NCI-H1417 treated with DMSO at 0.1 percent for 48 hours (cell line): ENCODE data around the gene SHISAL1.
"Not testable (repeated sequence)": the region's sequence is repeated elsewhere in the genome, so short reads cannot be mapped to it uniquely, and the experiment has no call there.

Source experiments
- DNase-seq: peaks from one replicate; lab custom pipeline; 2025; lab: John Stamatoyannopoulos, UW

Gene SHISAL1

DNA sequence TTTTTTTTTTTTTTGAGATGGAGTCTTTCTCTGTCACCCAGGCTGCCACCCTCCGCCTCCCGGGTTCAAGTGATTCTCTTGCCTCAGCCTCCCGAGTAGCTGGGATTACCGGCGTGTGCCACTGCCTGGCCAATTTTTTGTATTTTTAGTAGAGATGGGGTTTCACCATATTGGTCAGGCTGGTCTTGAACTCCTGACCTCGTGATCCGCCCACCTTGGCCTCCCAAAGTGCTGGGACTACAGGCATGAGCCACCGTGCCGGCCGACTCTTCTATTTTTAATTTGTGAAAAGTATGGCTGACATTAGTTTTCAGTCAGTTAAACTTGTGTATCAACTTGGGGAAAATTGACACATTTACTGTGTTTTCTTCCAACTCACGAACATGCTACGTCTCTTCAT lies 78.4 kb downstream of the SHISAL1 start:
- DNase-seq, result not testable (repeated sequence)

DNA sequence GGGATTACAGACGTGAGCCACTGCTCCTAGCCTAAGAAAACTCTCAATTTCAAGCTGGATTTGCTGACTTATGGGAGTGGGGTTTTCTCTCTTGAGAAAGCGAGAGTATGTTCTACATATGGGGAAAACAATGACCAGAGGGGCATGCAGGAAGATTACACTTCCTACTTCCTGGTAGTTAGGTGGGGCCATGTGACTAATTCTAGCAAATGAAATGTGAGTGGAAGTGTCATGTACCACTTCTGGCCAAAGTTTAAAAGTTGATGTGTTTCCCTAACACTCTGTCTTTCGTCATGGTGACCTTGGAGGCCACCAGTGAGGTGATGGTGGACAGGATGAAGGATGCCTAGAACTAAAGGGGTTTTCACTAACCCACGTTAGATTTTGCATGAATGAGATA lies 81.5 kb downstream of the SHISAL1 start:
- DNase-seq, result no peak

DNA sequence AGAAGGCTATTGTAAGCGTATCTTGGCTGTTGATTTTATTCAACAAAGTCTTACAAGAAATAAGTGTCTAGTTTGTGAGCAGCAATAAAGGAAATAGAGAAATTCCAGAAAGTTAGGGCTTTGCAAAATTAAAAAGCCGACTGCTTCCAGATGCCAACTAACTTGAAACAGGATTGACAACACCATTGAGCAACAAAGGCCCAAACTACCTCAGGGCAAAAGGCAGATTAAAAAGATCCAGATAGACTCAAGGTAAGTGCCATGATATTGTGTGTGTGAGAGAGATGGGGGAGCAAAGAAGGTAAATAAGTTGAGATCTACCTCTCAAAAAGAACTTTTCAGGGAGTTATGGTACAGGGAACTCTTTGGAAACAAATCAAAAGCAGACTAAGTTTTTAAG lies 82.9 kb downstream of the SHISAL1 start:
- no peak for DNase-seq

DNA sequence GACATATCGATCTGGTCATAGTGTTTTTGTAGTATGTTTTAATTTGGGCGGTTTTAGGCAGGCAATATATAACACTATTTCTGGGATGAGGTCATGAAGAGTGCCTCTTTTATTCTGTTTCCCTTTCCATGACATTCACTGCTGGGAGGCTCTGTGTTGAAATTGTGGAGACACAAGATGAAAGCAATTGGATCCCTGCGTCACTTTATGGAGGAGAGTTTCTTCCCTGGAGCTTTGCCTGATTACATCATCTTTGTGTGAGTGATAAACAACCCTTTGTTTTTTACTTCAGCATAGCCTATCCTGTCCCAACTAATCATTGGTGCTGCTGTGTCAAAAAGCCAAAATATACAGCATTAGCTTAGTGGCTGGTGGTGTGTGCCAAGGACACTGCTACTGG lies 83.4 kb downstream of the SHISAL1 start:
- no peak for DNase-seq

DNA sequence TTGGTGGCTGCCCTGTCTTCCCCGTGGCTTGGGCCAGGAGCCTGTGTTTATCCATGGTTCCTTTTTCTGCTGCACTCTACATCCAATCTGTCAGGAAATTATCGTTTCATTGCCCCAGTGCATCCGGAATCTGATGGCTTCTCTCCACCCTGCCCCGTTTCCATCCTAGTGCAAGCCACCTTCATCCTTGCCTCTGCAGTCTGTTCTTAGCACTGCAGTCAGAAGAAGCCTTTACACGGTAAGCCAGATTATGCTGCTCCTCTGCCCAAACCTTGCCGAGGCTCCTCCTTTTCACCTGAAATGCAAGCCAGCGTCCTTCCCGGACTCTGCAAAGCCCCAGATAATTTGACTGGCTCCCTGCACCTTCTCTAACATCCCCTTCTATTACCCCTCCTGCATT lies 86.9 kb downstream of the SHISAL1 start:
- DNase-seq, result no peak

DNA sequence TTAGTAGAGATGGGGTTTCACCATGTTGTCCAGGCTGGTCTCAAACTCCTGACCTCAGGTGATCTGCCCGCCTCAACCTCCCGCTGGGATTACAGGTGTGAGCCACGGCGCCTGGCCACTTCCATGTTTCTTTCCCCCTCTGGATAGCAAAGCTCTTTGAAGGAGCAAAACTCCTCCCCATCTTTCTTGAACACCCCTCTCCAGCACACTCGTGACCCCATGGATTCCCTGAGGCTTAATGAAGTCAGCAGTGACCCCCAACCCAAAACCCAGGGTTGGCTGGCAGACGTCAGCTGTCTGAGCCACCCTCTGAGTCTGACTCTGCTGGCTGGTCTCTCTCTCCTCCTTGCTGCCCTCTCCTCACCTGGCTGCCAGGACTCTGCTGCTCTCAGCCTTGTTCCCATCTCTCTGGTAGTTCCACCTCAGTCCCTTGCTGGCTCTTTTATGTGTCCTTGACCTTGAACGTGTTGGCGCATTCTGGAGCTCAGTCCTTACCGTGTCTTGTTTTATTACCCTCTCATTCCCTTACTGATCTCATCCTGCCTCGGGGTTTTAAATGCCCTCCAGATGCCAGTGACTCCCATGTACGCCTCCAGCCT lies 87.6 kb downstream of the SHISAL1 start:
- no peak for DNase-seq

DNA sequence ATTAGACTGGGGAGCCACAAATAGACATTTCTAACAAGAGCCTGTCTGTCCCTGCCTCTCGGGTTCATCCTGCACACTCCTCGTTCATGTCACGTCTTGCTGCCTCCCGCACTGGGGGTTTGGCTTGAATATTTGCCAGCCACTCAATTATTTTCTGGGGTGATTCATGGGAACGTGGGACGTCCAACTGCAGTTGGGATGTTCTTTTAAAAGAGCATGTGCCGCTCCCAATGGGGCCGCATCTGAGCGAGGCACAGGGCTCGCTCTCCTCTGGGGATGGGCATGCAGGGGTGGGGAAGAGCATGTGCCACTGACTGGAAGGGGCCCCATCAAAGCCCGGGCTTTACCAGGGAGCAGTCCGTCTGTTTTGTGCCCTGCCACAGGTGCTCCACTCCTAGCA lies 88.6 kb downstream of the SHISAL1 start:
- no peak for DNase-seq

DNA sequence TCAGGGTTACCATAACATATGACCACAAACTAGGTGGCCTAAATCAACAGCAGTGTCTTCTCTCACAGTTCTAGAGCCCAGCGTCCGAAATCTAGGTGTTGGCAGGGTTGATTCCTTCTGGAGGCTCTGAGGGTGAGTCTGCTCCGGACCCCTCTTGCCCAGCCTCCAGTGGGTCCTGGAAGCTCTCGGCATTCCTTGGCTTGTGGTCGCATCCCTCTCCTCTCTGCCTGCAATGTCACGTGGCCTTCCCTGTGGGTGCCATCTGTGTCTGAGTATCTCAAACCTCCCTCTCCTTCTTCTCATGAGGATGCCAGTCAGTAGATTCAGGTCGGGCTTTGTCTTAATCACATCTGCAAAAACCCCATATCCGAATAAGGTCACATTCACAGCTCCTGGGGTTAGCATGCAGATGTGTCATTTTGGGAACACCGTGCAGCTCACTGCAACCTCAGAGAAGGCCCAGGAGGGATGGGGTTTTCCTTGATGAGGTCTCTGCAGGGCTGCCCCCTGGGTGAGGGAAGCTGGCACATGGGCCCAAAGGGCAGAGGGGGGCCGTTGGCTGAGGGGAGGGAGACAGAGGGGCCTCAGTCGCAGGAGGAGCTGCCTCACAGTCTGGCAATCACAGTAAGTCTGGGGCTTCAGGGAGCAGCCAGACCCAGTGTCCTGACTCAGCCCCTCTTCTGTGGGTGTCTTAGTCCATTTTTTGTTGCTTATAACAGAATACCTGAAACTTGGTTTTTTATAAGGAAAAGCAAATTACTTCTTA lies 90.9 kb downstream of the SHISAL1 start:
- no peak for DNase-seq

DNA sequence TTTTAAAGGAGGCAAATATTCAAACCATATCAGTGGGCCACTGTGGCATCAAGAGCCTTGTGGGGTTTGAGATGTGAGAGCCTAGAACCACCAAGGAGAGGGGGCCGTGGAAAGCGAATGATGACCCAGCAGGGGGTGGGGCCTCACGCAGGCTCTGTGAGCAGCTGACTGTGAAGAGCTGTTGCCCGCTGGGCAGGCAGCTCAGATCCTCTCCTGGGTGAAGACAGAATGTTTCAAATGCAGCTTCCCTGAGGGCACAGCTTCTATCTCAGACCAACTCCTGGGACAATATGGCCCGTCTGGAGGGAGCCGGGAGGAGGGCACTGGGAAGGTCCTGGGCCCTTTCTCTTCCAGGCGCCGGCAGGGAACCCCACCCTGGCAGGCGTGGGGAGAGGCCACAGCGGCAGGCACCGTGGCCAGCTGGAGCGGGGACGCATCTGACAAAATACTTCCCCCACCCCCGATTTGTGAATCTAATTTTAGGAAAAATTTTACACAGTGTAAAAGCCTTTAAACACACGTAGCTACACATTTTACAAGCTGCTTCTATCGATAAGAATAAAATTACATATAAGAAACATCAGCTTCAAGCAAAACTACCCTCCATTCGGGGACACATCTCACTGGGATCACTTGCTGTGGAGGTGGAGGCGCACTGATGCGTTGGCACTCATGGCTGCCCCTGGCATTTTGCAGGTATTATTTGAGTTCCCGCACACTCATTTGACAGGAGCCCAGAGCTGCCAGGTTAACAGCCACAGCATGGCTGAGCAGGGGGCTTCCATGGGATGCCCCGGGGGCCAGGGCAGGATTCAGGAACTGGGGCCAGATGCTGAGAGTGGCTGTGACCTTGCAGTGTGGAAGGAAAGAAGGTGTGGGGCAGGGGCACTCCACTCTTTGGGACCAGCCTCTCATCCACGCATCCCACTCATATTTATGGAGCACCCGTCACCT lies 91.7 kb downstream of the SHISAL1 start:
- DNase-seq, result no peak

DNA sequence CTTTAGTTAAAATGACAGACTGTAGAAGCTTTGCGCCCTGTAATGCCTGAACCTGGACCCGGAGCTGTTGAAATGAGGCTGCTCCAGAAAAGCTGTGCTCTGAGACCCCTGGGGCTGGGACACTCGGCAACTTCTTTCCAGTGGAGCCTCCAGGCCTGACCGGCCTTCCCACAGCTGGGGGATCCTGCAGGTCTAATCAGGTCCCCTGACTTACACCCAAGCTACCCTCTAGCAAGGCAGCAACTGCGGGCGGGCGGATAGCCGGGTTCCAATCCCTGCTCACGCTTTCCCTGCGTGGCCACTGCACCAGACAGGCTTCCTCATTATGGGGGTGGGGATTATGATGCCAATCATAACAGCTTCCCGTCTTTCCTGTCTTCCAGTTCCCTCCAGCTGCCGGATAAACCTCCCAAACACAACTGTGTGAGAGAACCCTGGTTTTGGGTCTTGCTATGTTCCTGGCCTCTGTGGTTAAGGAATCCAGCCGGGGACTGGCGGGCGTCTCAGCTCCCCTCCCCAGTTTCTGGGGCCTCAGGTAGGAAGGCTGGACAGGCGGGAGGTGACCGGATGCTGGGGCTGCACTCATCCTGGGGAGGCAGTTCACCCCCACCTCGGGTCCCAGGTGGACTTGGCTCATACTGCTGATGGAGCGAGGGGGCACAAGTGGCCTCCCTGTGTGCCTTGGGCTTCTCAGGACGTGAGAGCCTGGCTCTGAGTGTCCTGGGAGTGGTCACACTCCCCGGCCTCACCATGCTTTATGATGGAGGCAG lies 93.5 kb downstream of the SHISAL1 start:
- no peak for DNase-seq

DNA sequence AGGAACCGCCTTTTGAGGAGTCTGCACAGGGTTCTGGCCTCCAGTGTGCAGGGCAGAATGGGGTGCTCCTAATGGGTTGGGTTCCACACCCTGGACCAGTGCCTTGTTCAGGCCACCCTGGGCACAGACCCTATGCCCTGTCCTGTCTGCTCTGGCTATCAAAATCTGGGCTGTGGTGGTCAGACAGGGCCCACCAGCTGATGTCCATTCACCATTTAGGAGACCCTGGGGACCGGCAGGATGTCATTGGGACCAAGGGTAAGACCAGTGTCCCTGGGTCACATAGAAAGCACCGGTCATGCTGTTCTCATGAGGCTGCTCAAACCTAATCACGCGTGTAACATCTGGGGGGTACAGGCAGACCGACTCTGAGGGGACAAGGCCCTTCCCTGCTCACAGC lies 94.7 kb downstream of the SHISAL1 start:
- no peak for DNase-seq

DNA sequence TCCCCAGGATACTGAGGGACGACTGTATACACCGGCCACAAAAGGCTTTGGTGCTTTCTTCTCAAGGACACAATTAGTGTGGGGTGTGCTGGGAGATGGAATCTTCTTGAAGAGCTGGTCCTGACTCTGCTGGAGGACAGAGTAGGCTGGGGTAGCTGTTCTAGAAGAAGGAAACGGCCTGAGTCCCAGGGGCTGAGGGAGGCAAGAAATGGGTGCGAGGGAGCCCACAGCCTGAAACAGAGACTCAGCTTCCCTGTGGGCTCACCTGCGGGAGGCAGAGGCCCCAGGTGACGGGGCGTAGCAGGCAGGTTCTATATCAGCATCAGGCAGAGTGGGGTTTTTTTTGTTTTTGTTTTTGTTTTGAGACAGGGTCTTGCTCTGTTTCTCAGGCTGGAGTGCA lies 95.4 kb downstream of the SHISAL1 start:
- DNase-seq, result no peak

DNA sequence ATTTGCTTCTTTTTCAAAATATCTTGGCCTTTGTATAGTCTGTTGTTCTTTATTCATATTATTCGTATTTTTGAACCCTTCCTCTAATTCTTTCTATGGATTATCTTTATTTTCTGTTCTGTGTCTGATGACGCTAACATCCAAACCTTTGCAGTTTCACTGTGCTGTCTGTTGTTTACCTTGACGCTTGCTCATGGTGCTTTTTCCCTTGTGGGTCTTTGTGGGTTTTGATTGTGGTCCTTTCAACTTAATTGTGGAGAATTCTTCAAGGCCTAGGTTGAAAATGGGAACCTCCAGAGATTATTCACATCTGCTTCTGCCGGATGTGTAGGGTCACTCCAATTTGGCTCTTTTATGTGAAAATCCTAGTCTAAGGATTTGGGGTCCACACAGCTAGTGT lies 97.5 kb downstream of the SHISAL1 start:
- no peak for DNase-seq

DNA sequence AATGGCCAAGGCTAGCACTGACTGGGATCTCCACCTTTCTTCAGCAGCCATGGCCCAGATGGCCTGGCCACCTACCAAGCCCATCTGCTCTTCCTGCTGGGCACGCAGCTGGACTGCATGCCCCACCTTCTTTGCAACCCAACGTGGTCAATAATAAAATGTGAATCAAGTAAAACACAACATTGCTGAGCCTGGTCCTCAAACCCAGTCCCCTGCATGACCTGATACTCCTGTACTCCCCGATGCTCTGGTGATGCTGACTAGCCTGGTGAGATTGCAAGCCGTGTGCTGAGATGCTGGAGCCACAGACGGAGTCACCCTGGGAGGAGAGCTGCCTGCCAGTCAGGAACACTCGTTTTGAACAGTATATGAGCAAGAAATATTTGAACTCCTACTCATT lies 98.0 kb downstream of the SHISAL1 start:
- DNase-seq, result no peak

DNA sequence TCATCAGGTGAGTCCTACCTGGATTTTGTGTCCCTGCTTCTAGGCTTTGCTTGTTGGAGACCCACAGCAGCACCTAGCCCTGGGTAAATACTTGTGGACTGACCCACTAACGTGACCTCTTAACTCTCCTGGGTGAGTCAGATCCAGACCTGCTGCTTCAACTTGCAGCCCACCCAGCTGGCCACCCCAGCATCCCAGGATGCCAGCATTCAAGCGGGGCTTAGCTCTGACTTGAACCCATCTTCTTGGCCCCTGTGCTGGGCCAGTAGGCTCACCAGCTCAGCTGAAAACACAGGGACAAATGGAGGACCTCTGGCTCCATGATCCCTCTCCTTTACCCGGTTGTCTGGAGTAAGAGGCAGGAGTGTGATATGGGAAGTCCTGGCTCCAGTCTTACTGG lies 98.6 kb downstream of the SHISAL1 start:
- no peak for DNase-seq

DNA sequence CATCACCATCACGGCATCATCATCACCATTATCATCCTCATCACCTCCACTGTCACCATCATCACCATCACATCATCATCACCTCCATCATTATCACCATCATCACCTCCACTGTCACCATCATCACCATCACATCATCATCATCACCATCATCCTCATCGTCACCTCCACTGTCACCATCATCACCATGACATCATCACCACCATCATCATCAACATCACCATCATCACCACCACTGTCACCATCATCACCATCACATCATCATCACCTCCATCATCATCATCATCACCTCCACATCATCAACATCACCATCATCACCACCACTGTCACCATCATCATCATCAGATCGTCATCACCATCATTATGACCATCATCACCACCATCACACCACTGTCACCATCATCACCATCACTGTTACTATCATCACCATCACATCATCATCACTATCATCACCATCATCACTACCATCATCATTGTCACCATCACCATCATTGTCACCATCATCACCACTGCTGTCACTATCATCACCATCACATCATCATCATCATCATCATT lies 99.2 kb downstream of the SHISAL1 start:
- no peak for DNase-seq

DNA sequence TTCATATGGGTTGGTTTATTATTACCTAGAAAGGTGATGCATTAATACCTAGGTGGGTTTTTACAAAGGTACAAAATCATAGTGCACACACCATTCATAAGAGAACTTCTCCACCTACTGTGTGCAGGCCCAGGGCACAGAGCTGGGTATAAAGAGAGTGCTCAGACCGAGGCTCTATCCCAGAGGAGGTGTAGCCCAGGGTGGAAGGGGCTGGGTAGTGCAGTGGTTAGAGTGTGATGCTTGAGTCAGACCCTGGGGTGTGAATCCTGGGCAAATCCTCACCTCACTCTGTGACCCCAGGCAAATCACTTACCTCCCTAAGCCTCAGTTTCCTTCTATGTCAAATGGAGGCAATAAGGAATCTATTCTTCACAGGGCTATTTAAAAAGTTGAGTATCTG lies 99.8 kb downstream of the SHISAL1 start:
- no peak for DNase-seq

DNA sequence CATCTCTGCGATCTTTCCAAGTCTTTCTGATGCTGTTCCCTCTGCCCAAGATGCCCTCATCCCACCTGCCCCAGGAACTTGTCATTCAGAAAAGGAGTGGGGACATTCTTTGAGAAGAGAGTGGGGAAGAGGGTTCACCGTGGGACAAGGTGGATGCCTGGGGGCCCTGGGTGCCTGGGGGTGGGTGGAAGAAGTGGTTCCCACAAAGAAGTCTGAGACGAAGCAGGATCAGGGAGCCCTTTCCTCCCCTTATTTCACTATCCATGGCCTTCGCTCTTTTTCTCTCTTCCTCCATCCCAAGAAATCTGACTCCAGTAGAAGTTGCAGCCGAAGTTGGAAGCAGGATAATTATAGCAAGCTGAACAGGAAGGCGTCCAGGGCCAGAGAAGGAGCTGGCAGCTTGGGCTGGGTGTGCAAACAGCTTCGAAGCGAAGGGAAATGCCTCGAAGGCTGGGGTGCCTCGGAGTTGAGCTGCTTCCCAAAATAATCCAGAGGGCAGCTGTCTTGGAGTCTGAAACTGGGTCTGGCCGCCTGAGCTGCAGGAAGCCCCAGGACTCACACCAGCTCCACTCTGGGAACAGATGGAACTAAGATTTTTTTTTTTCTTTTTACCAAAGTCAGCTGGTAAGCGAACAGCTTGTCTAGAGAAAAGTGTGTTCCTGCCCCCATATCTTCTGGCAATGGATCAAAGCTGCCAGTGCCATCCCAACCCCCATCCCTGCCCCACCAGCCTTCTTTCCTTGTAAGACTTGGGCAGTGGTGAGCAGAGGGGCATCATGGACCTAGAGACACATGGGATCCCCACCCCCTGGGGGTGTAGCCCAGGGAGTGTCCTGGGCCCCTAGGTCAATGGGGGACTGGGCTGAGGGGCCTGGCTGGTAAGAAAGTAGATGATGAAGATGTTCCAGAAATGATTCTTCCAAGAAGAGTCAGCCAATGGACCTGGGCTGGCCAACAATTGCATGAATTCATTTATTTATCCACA lies 100.5 kb downstream of the SHISAL1 start:
- DNase-seq, result no peak

DNA sequence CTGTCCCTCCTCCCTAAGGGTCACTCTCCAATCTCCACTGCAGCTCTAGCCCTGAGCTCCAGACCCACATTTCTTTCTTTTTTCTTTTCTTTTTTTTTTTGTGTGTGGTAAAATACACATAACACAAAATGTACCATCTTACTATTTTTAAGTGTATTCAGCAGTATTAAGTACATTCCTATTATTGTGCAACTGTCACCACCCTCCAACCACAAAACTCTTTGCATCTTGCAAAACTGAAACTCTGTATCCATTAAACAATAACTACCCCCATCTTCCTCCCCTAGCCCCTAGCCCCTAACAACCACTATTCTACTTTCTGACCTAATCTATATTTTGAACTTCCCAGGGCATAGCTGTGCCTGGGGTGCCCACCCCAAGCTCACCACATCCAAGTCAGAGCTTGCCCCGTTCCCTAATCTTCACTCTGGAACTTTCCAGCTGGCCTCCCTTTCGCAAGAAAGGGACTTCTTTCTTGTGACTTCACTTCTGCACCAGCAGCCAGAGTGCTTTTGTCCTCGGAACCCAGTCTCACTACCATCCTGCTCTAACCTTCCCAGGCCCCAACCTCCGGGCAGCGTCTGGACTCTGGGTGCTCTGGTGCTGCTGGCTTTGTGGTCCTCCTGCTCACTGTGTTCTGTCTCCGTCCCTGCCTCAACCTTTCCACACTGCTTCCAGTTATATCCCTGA lies 101.3 kb downstream of the SHISAL1 start:
- DNase-seq, result no peak

DNA sequence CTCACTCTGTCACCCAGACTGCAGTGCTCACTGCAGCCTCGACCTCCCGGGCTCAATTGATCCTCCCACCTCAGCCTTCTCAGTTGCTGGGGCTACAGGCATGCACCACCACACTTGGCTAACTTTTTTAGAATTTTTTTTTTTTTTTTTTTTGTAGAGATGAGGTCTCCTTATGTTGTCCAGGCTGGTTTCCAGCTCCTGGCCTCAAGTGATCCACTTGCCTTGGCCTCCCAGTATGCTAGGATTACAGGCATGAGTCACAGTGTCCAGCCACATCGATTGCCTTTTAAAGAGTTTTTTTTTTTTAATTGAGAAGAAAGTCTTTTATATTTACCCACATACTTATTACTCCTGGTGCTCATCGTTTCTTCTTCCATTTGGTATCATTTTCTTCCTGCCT lies 102.0 kb downstream of the SHISAL1 start:
- no peak for DNase-seq
